ENCODE measurements around the gene EMP2.
A peak's percentile ranks its signal among the peaks of the same experiment; 100 is the strongest.
"Not testable (repeated sequence)": the region's sequence is repeated elsewhere in the genome, so short reads cannot be mapped to it uniquely, and the experiment has no call there.

The EMP2 gene

GRCh38 chr16:10552281-10552680 is 28.1 kb downstream of the EMP2 start:
- no peak for DNase-seq (ENCODE audit: low read depth)

GRCh38 chr16:10551881-10552280 is 28.5 kb downstream of the EMP2 start:
- no peak for DNase-seq (ENCODE audit: low read depth)

DNA sequence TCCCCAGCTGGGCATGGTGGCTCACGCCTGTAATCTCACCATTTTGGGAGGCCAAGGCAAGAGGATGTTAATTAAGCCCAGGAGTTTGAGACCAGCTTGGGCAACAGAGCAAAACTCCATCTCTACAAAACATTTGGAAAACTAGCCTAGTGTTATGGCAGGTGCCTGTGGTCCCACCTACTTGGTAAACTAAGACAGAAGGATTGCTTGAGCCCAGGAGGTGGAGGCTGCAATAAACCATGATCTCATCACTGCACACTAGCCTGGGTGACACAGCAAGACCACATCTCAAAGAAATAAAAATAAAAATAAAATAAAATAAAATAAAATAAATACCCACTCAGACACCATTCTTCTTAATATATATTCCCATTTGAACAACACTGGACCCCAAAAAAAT is 32.0 kb downstream of the EMP2 start:
- no peak for DNase-seq (ENCODE audit: low read depth)

DNA sequence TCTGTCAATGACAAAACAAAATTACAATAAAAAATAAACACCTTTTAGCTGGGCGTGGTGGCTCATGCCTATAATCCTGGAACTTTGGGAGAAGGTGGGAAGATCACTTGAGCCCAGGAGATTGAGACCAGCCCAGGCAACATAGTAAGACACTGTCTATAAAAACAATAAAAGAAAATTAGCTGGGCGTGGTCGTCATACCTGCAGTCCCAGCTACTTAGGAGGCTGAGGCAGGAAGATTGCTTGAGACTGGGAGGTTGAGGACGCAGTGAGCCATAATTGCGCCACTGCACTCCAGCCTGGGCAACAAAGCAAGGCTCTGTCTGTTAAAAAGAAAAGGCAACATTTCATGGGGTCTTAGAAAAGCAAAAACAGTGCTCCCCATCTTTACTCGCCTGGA is 32.7 kb downstream of the EMP2 start:
- DNase-seq (ENCODE audit: low read depth) = no peak

- no peak for DNase-seq (ENCODE audit: low read depth)
Measured at GRCh38 chr16:10543231-10543977, 37.0 kb downstream of the EMP2 start.

DNA sequence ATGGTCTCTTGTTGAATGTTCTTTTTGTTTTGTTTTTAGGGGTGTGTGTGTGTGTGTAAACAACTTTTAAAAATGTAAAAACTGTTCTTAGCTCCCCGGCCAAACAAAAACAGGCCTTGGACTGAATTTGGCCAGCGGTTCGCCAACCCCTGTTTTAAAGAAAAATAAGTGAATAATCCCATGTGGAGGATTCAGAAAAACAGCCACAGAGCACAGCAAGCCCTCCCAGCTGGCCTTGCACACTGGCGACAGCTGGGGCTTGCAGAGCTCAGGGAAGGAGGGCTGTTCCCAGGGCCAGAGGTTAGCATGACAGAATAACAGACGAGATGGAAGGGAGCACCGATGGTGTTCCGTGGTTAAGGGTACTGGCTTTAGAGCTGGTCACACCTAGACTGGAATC is 39.0 kb downstream of the EMP2 start:
- no peak for DNase-seq (ENCODE audit: low read depth)

DNA sequence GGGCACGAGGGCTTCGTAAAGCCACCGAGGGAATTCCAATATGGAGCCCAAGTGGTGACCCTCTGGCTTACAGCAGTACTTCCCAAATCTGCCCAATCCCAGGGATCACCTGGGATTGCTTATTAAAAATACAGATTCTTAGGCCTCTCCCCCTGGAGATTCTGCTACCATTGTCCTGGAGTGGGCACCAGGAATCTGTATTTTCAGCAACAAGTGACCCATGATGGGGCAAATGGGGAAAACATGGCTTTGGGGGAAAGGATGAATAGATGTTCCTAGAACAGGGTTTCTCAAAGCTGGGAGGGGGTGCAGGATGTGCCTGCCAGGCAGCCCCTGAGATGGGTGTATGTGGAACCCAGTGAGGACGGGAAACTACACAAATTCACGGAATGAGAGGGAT is 40.6 kb downstream of the EMP2 start:
- DNase-seq (ENCODE audit: low read depth) = no peak

- DNase-seq (ENCODE audit: low read depth) = no peak
Measured at GRCh38 chr16:10539236-10539635, 41.2 kb downstream of the EMP2 start.

DNA sequence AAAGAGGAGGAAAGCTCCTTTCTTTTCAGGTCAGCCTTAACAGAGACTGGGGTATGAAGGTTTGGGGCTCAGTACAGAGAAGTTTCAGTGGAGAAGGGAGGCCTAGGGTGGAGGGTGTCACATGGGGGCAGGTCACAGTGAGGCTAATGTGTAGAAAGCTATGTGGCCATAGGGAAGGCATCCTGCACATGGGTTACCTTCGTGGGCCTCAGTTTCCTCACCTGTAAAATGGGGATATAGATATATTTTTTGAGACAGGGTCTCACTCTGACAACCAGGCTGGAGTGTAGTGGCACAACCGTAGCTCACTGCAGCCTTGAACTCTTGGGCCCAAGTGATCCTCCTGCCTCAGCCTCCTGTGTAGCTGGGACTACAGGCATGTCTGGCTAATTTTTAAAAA is 41.8 kb downstream of the EMP2 start:
- DNase-seq (ENCODE audit: low read depth) = no peak

GRCh38 chr16:10537946-10538345 is 42.5 kb downstream of the EMP2 start:
- no peak for DNase-seq (ENCODE audit: low read depth)

- no peak for DNase-seq (ENCODE audit: low read depth)
Measured at GRCh38 chr16:10536814-10537389, 43.5 kb downstream of the EMP2 start.

GRCh38 chr16:10536328-10536727 is 44.1 kb downstream of the EMP2 start:
- DNase-seq (ENCODE audit: low read depth) = not testable (repeated sequence)

DNA sequence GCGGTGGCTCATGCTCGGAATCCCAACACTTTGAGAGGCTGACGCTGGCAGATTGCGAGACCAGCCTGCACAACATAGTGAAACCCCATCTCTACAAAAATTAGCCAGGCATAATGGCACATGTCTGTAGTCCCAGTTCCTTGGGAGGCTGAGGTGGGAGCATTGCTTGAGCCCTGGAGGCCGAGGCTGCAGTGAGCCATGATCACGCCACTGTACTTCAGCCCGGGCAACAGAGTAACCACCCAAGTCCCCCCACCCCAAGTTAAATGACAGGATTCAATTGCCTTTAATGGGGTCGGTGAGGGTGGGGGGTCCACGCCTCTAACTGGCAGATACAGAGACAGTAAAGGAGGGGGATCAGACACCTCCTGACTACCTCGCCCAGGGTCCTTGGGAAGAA is 44.9 kb downstream of the EMP2 start:
- no peak for DNase-seq (ENCODE audit: low read depth)

- no peak for DNase-seq (ENCODE audit: low read depth)
Measured at GRCh38 chr16:10534748-10535147, 45.6 kb downstream of the EMP2 start.

- DNase-seq (ENCODE audit: low read depth) = peak; percentile 70
Measured at GRCh38 chr16:10533612-10534011, 46.8 kb downstream of the EMP2 start.

GRCh38 chr16:10531582-10531981 is 48.8 kb downstream of the EMP2 start:
- DNase-seq (ENCODE audit: low read depth) = no peak

DNA sequence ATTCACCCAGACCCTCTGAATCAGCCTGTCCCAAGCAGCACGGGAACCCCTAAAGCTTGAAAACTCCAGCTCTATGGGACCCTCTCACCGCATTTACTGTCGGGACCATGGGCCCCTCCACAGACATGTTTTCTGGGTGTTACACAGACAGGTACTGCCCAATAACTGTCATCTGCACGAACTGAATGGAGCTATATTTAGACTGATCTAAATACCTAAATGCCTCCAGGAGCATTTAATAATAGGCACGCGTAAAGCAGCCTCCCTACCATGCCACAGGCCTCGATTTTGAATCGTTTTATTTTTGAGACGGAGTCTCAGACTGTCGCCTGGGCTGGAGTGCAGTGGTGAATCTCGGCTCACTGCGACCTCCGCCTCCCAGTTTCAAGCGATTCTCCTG is 49.7 kb downstream of the EMP2 start:
- DNase-seq (ENCODE audit: low read depth) = no peak

DNA sequence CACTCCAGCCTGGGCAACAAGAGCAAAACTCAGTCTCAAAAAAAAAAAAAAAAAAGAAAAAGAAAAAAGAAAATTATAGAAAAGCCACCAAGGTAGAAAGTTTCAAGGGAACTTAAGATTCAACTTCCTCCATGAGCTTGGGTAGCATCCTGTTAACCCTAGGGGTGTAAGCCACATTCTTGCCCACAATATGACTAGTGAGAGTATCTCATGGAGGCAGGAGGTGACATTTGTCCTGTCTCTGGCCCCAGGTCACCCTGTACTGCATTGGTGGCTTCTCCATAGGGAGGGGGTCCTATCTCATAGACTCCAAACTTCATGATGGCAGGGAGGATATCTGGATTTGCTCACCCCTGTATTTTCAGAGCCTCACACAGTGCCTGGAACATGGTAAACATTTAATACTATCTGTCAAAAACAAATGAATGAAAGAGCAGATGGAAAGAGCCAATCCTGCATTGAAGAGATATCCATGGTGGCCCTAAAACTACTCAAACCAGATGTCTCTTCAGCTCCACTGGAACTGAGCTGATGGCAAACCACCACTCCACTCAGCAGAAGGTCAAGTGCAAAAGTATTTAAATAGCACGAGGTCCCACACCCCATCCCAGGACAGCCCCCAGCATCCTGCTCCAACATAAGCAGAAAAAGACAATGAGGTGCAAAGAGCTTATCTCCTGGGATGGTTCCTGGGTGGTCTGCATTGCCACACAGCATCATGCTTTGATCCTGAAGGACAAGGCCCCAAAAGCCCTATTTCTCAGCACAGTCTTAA is 50.3 kb downstream of the EMP2 start:
- DNase-seq (ENCODE audit: low read depth) = no peak

GRCh38 chr16:10528635-10529034 is 51.8 kb downstream of the EMP2 start:
- DNase-seq (ENCODE audit: low read depth) = no peak

- no peak for DNase-seq (ENCODE audit: low read depth)
Measured at GRCh38 chr16:10526962-10527361, 53.4 kb downstream of the EMP2 start.

DNA sequence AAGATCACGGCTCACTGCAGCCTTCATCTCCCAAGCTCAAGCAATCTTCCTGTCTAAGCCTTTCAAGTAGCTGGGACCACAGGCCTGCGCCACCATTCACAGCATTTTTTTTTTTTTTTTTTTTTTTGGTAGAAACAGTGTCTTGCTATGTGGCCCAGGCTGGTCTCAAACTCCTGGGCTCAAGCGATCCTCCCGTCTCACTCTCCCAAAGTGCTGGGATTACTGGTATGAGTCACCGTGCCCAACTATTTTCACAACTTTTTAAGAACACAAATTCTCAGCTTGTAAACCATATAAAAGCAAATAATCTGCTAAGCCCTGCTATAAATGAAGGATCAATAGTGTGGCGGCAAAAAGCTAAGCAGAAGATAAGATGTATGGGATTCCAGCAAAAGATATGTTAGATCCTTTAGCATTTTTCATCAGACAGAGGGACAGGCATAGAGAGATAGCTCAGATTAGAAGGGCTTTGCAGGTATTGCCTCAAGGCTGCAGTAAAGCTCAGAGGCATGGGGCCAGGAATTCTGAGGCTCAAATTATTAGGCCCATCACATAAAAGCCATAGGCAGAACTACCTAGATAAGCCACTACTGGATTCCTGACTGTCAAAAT is 55.1 kb downstream of the EMP2 start:
- no peak for DNase-seq (ENCODE audit: low read depth)

DNA sequence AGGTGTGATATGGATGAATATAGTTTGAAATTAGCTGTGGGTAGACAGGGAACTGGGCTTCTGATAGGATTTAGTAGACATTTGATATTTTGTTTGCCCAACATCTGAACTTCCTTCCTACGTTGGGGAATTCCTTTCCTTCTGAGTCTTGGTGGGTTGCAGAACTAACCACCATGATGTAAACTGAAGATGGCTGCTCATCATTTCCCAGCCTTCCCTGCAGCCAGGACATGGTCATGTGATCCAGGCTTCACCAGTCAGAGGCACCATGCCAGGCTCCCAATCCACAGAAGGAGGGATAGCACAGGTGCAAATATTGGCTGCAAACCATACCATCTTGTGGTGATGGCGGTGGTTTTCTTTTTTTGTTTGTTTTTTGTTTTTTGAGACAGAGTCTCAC is 57.4 kb downstream of the EMP2 start:
- no peak for DNase-seq (ENCODE audit: low read depth)

Measured in ELR (cell line).